Retina (tissue), 1 donor: Measurements from ENCODE around the gene GOLGA2.
"Not testable (repeated sequence)": the region's sequence is repeated elsewhere in the genome, so short reads cannot be mapped to it uniquely, and the experiment has no call there.

Experiments
- DNase-seq: peaks from one replicate; pipeline ENCODE4 v3.0.0-alpha.2; 2016

The GOLGA2 gene

GRCh38 chr9:128232528-128233428 lies 43.0 kb downstream of the GOLGA2 start:
- no peak for DNase-seq

DNA sequence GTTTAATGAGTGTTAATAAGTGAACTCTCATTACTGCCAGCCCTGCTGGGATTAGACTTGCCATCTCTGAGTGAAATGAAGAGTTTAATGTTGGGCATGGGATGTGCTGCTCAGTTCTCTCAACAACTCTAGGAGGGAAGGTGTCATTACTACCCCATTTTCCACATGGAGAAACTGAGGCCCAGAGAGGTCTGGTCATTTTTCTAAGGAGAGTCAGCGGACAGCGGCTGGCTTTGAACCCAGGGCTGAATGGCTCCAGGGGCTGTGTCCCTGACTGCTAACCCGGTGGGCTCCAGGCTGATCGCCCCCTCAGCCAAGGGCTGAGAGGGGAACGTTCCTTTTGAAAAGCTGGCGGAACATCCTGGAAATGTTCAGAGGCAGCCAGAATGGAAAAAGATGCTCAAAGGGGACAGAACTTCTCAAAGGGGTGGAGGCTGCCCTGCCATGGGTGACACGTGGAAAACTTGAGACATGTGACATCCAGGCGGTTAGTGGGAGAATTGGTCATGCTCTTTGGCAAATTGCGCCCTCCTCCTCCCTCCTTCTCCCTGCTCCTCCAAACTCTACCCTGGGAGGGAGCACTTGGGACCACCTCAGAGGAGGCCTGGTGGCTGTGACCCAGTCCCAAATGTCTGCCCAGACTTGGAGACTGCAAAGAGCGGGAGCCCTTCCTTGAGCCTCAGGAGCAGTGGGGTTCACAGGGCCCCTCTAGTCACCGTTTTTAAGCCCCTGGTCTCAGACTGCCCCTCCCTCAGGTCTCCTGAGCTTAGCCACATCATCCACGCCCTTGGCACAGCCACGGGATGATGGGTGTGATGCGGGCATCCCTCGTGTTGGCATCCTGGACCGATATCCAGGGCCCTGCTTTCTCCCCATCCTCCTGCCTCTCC lies 43.9 kb downstream of the GOLGA2 start:
- DNase-seq: no peak

DNA sequence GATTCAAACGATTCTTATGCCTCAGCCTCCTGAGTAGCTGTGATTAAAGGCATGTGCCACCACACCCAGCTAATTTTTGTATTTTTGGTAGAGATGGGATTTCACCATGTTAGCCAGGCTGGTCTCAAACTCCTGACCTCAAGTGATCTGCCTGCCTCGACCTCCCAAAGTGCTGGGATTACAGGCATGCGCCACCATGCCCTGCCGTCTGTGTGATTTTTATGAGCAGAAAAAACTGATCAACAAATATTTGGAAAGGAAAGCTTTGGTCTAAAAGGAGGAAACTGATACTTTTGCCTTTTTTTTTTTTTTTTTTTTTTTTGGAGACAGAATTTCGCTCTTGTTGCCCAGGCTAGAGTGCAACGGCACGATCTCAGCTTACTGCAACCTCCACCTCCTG lies 44.9 kb downstream of the GOLGA2 start:
- not testable (repeated sequence) for DNase-seq

DNA sequence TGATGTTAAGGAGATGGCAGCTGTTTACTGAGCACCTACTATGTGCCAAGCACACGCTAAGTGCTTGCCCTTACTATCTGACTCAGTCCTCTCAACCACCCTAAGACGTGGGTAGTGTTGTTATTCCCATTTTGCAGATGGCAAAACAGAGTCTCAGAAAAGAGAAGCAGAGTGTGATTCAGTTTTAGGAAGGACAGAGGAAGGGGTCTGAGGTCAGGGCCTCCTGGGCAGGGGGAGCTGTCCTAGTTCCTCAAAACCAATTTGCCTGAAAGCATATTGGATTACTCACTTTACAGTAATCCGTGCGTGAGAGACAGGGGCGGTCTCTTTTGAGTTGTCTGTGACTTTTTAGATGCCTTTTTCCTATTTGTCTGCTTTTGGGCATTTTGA lies 49.4 kb downstream of the GOLGA2 start:
- no peak for DNase-seq

- no peak for DNase-seq
Measured at GRCh38 chr9:128225770-128226411, 49.9 kb downstream of the GOLGA2 start.

GRCh38 chr9:128224877-128225276 lies 50.9 kb downstream of the GOLGA2 start:
- DNase-seq: no peak

DNA sequence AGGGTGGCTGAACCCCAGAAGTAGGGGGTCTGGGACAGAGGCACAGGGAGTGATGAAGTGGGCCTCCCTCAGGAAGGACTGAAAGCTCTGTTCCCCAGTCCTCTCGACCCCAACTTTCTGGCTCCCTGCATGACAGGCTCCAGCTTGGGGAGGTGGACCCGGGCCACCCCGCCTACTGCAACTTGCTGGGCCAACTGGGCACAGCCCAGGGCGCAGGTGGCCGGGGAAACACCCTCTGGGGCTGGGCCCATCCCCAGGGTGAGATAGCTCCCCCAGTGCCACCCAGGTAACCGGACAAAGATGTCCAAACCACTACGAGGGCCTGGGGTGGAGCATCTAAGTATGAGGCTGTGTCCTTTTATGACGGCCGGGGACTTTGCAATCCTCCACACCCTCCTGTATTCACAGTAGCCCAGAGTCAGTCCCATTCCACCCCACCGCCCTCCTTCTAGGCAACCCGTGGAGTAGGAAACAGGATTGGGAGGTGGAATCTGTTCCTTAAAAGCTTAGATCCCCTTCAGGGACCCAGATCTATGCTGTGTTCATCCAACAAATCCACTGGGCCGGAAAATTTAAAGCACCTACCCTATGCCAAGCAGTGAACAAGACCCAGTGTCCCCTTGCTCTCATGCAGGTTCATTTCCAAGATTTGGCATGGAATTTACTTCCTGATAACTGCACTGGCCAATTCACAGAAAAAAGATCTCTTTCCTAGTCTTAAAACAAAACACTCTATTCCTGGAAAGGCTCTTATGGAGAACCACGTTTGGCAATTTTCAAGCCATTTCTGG lies 52.7 kb downstream of the GOLGA2 start:
- DNase-seq: no peak

GRCh38 chr9:128222026-128222425 lies 53.8 kb downstream of the GOLGA2 start:
- no peak for DNase-seq

DNA sequence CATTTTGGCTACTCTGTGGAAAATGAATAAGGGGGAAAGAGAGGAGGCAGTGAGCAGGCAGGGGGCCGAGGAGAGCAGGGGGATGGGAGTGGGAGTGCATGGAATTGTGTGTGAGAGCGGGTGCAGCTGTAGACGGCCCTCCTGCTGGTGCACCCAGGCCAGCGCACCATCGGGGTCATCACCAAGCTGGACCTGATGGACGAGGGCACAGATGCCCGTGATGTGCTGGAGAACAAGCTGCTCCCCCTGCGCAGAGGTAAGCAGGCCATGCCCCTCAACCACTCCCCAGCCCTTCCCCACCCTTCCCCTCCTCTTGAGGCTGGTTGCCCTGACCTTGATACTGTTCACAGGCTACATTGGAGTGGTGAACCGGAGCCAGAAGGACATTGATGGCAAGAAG lies 56.0 kb downstream of the GOLGA2 start:
- no peak for DNase-seq

DNA sequence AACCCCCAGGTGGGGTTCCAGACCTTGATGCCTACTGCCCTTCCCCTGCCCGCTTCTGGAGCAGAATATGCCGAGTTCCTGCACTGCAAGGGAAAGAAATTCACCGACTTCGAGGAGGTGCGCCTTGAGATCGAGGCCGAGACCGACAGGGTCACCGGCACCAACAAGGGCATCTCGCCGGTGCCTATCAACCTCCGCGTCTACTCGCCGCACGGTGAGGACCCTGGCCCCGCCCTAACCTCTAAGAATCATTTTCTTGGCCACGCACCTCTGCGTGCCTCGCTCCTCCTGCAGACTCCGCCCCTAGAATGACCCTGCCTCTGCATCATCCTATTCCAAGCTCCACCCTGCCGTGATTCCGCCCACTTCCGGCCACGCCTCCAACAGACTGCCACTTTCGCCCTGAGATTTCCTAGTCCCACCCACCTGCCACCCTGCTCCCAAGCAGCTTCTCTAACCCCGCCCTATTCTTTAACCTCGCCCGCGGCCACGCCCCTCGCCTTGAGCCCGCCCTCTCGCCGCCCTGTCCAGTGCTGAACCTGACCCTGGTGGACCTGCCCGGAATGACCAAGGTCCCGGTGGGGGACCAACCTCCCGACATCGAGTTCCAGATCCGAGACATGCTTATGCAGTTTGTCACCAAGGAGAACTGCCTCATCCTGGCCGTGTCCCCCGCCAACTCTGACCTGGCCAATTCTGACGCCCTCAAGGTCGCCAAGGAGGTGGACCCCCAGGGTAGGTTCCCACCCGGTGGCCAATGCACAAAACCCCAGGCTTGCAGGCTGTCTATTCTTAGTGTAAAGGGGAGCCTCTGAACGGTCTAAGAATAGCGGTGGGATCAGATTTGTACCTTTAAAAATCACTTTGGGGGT lies 57.1 kb downstream of the GOLGA2 start:
- DNase-seq: peak; percentile 94

DNA sequence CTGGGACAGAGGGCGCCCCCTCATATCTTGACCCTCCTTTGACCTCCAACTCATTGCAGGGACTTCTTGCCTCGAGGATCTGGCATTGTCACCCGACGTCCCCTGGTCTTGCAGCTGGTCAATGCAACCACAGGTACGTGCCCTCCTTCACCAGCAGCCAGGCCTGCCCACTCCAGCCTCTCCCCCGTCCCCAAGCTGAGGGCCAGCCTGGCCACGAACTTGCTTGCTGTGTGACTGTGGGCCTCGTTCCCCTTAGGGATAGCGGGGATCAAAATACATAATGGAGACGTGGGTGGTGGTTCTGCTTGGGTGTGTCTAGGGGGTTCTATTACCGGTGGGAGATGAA lies 57.7 kb downstream of the GOLGA2 start:
- DNase-seq: no peak

- no peak for DNase-seq
Measured at GRCh38 chr9:128216781-128217553, 58.8 kb downstream of the GOLGA2 start.

- no peak for DNase-seq
Measured at GRCh38 chr9:128215491-128216409, 60.1 kb downstream of the GOLGA2 start.

- no peak for DNase-seq
Measured at GRCh38 chr9:128214571-128215490, 61.0 kb downstream of the GOLGA2 start.

GRCh38 chr9:128213746-128214497 lies 61.9 kb downstream of the GOLGA2 start:
- no peak for DNase-seq

DNA sequence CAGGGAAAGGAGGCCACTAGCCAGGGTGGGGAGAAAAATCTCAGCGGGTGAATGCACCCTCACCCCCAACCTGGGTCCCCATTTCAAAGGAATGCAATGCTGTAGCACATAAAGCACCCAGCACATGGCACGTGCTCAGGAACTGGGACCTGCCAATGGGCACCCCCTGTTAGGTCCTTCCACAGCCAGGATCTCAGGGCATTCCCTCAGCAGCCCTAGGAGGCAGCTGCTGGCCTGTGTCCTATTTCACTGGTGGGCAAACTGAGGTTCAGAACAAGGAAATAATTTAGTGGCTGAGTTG lies 63.9 kb downstream of the GOLGA2 start:
- no peak for DNase-seq

DNA sequence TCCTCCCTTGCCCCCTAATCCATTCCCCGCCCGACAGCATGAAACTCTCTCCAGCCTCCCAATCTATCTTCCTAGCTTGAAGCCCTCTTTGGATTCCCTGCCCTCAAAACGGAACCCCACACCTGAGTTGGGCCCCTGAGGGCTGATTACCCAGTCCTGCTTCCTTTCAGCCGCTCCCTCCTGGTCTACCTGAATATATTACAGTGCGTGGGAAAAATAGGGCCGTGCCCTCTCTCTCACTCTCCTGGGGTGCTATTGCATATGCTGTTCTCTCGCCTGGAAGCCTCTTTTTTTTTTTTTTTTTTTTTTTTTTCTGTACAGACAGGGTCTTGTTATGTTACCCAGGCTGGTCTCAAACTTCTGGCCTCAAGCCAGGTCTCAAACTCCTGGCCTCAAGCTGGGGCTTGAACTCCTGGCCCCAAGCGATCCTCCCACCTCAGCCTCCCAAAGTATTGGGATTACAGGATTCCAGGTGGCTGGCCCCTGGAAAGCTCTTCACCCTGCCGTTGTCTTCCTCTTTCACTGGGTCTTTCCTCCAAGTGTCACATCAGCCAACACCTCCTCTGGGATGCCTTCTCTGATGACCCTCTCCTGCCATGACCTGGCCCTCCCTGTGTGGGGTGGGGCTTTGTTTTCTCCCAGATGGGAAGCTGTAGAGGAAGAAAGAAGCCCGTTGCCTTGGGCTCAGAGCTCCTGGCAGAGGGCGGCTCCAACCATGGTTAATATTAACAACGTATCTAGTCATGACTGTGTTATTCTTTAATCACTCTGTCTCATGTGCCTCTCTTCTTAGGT lies 64.4 kb downstream of the GOLGA2 start:
- DNase-seq: no peak
